Femur (tissue), 1 donor: Measurements from ENCODE around the gene ZNF710.

Experiments used
- DNase-seq: peaks from one replicate; pipeline ENCODE4 v3.0.0-alpha.2; 2017

Gene ZNF710

DNA sequence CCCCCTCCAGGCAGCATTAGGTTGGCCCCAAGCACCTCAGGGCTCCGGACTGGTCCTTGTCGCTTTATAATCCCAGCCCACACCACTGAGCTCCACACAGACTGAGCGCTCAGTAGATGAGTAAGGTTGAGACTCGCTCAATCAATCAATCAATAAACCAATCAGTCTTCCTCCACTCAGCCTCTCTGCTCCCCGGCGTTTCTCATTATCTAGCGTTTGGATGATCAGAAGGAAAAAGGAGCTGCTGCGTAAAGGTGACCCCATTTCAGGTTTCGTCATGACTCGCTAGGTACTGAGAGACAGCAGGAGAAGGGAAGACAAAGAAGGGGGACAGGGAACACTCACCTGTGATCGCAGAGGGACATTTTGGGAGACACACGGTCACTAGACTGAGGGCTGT, 41.2 kb downstream of the ZNF710 start:
- DNase-seq: no peak

- DNase-seq: no peak
These were observed 41.8 kb downstream of the ZNF710 start for GRCh38 chr15:90042766-90043529.

DNA sequence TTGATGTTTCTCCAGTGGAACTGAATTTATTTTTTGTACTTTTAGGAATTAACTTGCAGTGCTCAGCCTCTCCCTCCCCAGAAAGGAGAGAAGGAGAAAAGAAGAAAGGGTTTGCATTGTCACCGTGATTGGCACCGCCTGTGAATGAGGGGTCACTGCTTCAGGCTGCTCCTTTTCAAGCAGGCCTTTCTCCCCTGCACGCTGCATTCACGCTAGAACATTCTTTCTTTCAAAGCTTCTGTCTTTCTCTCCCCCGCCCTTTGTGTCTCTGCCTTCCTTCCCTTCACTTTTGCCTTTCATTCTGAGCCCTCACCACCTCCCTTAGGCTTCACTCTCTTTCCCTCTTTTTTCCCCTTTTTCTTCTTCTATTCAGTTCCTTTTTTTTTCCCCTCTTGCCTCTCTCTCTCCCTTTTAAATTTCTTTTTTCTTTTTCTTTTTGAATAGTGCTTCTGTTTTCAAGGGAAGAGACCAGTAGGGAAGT, 42.4 kb downstream of the ZNF710 start:
- DNase-seq: no peak

DNA sequence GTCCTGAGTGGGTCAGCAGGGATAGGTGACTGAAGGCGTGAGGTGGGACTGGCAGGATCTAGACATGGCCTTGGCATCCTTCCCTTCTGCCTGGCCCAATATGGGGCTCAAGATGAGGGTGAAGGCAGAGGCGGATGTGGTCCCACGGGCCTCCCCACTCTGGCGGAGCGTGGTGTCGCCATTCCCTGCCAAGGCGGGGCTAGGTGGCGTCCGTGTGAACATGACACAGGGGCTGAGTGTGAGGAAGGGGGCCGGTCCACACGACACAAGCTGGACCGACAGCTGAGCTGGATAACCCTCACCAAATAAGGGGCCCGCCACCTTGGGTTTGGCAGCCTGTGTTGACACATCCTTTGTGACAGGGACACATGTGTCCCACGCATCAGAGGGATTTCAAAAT, 43.1 kb downstream of the ZNF710 start:
- no peak for DNase-seq

DNA sequence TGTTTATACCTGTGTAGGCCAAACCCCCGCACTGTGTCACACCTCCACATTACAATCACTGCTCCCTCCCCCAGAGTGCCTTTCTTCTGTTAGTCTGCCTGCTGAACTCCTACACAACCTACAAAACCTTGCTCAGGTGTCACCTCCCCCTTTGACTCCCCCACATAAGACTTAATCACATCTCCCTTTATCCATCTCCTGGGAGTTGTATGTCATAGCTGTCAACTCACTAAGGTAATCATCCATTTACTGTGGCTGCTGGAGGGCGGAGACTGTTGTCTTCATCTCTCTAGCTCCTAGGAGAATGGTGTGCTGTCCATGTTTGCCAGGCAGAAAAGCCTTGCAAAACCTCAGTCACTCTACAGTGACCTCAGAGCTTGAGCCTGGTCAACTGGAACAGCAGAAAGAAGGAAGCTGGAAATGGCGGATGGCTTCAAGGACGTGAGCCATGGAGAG, 43.8 kb downstream of the ZNF710 start:
- DNase-seq: no peak

GRCh38 chr15:90046289-90046688, 45.2 kb downstream of the ZNF710 start:
- no peak for DNase-seq

- no peak for DNase-seq
These were observed 45.8 kb downstream of the ZNF710 start for GRCh38 chr15:90046911-90047392.

DNA sequence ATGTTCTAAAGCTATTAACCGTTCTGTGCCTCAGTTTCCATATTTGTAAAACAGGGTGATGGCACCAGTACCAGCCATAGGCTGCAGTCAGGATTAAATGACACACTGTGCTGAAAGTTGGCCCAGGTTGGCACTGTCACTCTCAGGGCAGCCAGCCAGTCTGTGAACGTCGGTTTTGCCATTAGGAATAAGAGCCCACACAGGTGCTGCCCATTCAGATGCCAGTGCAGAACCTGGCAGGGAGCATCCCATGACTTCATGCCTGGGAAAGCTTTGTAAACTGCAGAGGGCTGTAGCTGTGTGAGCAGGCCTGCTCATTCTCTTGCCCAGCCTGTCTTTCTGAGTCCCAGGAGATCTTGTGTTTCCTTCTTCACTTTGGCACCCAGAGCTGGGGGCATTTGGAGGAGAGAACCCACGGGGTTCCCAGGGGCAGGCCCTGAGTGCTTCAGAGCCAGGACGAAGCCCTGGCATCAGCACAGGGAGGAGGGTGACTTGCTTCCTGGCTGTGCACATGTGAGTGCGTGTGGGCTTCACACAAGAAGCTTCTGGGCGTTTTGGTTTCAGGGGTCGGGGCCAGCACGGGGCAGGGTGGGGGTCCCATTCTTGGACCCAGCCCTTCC, 46.9 kb downstream of the ZNF710 start:
- DNase-seq: no peak

DNA sequence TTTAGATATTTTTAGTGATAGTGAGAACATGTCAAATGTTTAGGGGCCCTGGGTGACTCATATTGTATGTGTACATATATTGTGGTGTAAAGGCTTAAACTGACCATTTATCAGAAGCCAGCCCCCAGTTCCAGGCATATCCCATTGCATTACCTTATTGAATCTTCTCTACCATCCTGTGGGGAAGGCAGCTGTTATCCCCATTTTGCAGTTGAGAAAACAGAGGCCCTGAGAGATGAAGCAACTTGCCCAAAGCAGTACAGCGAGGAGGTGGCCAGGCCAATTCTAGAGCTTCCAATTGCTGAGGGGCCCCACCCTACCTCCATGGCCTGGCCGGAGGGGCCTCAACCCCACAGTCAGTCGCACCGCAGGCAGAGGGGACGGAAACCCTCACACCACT, 47.9 kb downstream of the ZNF710 start:
- no peak for DNase-seq

- no peak for DNase-seq
These were observed 48.8 kb downstream of the ZNF710 start for GRCh38 chr15:90049666-90050604.

- no peak for DNase-seq
These were observed 50.8 kb downstream of the ZNF710 start for GRCh38 chr15:90051874-90052273.

- DNase-seq: no peak
These were observed 52.8 kb downstream of the ZNF710 start for GRCh38 chr15:90053685-90054466.

DNA sequence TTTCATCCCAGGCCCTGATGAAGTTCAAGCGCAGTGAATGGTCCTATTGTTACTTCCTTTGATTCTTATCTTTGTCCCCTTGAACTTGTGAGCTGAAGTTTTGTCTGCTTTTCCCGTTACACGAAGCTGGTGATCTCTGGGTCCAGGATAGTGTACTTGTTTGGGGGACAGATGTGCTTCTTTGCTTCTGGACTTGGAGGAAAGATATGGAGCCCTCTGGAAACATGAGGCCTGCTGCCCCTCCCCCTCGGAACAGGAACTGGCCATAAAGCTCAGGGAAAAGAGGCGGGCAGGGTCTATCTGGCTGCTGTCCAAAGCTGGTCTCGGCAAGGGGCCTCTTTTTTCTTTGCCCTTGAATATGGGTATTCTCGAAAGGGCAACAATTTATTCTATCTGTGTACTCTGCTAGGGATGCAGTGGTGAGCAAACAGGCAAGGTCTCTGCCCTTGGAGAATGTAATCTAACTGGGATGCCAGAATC, 53.5 kb downstream of the ZNF710 start:
- DNase-seq: no peak

DNA sequence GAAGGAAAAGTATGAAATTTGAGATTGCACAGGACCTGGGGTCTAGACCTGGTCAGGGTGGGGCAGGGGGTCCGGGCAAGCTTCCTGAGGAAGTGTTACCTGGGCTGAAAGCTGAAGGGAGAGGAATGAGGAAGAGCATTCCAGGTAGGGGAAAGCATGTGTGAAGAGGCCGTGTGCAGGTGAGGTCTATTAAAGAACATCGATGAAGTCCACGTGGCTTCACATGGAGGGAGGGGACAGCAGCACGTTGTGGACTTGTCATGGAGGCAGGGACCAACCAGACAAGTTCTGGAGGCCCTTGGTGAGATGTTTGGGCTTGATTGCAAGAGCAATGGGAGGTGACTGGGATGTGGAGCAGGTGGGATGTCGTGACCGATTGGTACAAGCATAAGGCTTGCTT, 54.1 kb downstream of the ZNF710 start:
- DNase-seq: no peak

DNA sequence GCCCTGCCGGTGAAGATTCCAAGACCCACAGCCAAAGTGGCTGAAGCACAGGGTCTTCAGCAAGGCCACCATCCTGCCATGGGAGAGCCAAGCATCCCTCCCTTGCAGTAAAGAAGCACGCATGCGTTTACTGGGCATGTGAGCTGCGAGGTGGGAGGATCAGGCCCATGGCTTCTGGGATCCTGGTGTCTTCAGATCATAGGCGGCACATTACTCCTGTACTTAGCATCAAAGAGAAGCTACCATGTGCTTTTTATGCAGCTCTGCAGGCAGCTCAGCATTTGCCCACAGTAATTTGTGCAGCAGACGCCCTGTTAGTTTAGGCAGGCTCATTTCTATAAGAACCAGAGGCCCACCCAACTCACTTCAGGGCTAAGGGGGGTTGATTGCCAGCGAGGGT, 55.4 kb downstream of the ZNF710 start:
- no peak for DNase-seq

- DNase-seq: no peak
These were observed 57.2 kb downstream of the ZNF710 start for GRCh38 chr15:90058308-90058707.

GRCh38 chr15:90058775-90059174, 57.7 kb downstream of the ZNF710 start:
- DNase-seq: no peak

DNA sequence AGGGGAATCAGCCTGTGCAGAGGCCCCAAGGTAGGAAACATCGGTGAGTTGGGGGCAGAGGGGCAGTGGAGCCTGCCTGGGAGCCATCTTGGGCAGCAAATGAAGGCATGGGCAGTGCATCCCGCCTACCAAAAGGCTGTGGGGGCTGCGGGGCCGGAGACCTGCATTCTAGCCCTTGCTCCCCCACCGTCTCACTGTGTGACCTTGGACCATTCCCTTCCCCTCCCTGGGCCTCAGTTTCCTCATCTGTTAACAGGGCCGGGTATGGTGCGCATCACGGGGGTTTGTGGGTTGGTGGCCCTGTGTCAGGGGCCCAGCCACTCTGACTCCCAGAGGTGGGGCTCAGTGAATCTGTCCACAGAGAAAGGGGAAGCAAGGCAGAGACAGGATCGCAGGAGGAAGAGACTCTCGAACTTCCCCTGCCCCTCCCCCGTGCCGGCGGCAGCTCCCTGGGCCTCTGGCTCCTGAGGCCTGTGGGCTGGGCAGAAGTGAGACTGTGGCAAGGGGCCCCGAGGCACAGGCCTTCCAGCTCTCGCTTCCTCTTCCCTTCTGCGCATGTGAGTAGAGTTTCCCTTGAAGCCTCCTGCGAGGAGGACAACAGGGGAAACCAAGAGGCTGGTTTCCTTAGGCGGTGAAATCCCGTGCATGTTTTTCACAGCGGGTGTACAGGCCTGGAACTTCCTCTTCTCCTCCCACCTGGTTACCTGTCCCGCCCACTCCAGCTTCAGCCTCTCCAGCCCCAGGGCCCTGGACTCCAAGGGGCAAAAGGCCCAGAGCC, 58.3 kb downstream of the ZNF710 start:
- peak; percentile 87 for DNase-seq

- no peak for DNase-seq
These were observed 59.7 kb downstream of the ZNF710 start for GRCh38 chr15:90060797-90061196.

- DNase-seq: peak; percentile 48
These were observed 60.9 kb downstream of the ZNF710 start for GRCh38 chr15:90062023-90062442.

GRCh38 chr15:90062462-90062932, 61.4 kb downstream of the ZNF710 start:
- no peak for DNase-seq
